ENCODE measurements around the gene DPF1.

GRCh38 chr19:38211151-38211591 lies 12.9 kb downstream of the DPF1 start:
- TF ChIP-seq POLR2A (IDR thresholded peaks at IDR 0.05; ENCODE audit: low read length): no peak
- no peak for TF ChIP-seq GATA1 (IDR thresholded peaks at IDR 0.05; ENCODE audit: low read depth, low read length)

Measured in erythroblast (primary cell).